ENCODE data around the gene CFAP69. TPM values are rescaled to one million over a fixed set of nuclear protein-coding genes. Genes with fewer than 3 reads are reported as not detected.

Gene CFAP69
- total RNA-seq, 1 donor from 2014 or later, result 0.71 TPM

- peaks cover 2% of the 10 kb centered on the region for H3K27me3 Mint-ChIP-seq (ENCODE audit: unreplicated experiment)
- no peaks in the 10 kb centered on the region for H3K4me1 Mint-ChIP-seq (ENCODE audit: low read depth, unreplicated experiment)
- no peak overlapping the region for H3K27ac Mint-ChIP-seq (ENCODE audit: unreplicated experiment)
- no peak overlapping the region for H3K4me3 Mint-ChIP-seq (ENCODE audit: unreplicated experiment)
- no peaks in the 10 kb centered on the region for H3K9me3 Mint-ChIP-seq (ENCODE audit: unreplicated experiment)
- TF ChIP-seq, protein P1, sequence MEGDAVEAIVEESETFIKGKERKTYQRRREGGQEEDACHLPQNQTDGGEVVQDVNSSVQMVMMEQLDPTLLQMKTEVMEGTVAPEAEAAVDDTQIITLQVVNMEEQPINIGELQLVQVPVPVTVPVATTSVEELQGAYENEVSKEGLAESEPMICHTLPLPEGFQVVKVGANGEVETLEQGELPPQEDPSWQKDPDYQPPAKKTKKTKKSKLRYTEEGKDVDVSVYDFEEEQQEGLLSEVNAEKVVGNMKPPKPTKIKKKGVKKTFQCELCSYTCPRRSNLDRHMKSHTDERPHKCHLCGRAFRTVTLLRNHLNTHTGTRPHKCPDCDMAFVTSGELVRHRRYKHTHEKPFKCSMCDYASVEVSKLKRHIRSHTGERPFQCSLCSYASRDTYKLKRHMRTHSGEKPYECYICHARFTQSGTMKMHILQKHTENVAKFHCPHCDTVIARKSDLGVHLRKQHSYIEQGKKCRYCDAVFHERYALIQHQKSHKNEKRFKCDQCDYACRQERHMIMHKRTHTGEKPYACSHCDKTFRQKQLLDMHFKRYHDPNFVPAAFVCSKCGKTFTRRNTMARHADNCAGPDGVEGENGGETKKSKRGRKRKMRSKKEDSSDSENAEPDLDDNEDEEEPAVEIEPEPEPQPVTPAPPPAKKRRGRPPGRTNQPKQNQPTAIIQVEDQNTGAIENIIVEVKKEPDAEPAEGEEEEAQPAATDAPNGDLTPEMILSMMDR (IDR thresholded peaks at IDR 0.05; ENCODE audit: partially characterized antibody, unreplicated experiment), result no peak
- DNase-seq, result no peak
- H3K36me3 Mint-ChIP-seq (ENCODE audit: unreplicated experiment), result no peaks in the 10 kb centered on the region
These were observed 11.8 kb downstream of the CFAP69 start for GRCh38 chr7:90256778-90257177.

DNA sequence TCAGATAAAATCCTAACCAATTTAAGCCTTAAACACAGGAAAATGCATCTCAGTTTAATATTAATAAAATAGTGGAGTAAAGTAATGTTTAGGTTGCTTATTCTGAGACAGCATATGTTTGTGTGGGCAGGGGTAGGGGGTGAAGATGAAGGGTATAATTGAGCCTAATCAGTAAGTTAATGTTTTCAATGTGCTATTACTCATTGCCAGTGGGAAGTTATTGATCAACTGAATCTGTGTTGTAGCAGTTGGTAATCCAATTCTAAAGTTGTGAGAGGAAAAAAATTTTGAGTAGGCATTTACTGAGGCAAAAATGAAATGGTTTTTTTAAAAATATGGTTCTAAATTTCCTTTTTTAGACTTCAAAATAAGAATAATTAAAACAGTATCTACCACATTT lies 16.5 kb downstream of the CFAP69 start:
- Mint-ChIP-seq H3K9me3 (ENCODE audit: unreplicated experiment) (no peaks in the 10 kb centered on the region), H3K27ac (ENCODE audit: unreplicated experiment) (no peak overlapping the region), H3K4me3 (ENCODE audit: unreplicated experiment) (no peak overlapping the region), H3K27me3 (ENCODE audit: unreplicated experiment) (peaks cover 2% of the 10 kb centered on the region), H3K36me3 (ENCODE audit: unreplicated experiment) (no peaks in the 10 kb centered on the region), H3K4me1 (ENCODE audit: low read depth, unreplicated experiment) (no peaks in the 10 kb centered on the region)
- no peak for DNase-seq
- TF ChIP-seq, protein P1 (IDR thresholded peaks at IDR 0.05; ENCODE audit: partially characterized antibody, unreplicated experiment), result no peak

DNA sequence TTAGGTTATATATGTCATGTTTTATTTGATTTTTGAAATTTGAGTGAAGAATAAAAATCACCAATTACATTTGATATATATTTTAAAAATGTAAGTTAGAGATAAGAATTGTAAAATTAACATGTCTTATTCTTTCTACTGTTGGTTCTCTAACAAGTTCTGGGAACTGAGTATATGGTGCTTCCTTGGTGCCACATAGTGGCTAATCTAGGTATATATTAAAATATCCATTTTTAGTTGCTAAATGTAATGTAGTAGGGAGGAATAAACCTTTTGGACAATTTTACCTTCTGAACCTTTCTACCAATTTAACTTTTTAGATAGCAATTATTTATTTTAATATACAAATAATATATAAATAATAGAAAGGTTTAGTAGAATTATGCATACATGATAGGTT lies 17.5 kb downstream of the CFAP69 start:
- Mint-ChIP-seq H3K4me1 (ENCODE audit: low read depth, unreplicated experiment) (no peaks in the 10 kb centered on the region), H3K9me3 (ENCODE audit: unreplicated experiment) (no peaks in the 10 kb centered on the region), H3K4me3 (ENCODE audit: unreplicated experiment) (no peak overlapping the region), H3K27me3 (ENCODE audit: unreplicated experiment) (peaks cover 2% of the 10 kb centered on the region), H3K27ac (ENCODE audit: unreplicated experiment) (no peak overlapping the region), H3K36me3 (ENCODE audit: unreplicated experiment) (no peaks in the 10 kb centered on the region)
- no peak for DNase-seq
- TF ChIP-seq, protein P1 (IDR thresholded peaks at IDR 0.05; ENCODE audit: partially characterized antibody, unreplicated experiment), result peak; percentile 27

GRCh38 chr7:90266808-90267207 lies 21.8 kb downstream of the CFAP69 start:
- H3K27ac Mint-ChIP-seq (ENCODE audit: unreplicated experiment), result no peak overlapping the region
- H3K9me3 Mint-ChIP-seq (ENCODE audit: unreplicated experiment), result no peaks in the 10 kb centered on the region
- no peak overlapping the region for H3K4me3 Mint-ChIP-seq (ENCODE audit: unreplicated experiment)
- no peaks in the 10 kb centered on the region for H3K27me3 Mint-ChIP-seq (ENCODE audit: unreplicated experiment)
- DNase-seq, result no peak
- TF ChIP-seq, protein P1 (IDR thresholded peaks at IDR 0.05; ENCODE audit: partially characterized antibody, unreplicated experiment), result no peak
- no peaks in the 10 kb centered on the region for H3K36me3 Mint-ChIP-seq (ENCODE audit: unreplicated experiment)
- H3K4me1 Mint-ChIP-seq (ENCODE audit: low read depth, unreplicated experiment), result no peaks in the 10 kb centered on the region

- Mint-ChIP-seq H3K36me3 (ENCODE audit: unreplicated experiment) (no peaks in the 10 kb centered on the region), H3K9me3 (ENCODE audit: unreplicated experiment) (no peaks in the 10 kb centered on the region), H3K27ac (ENCODE audit: unreplicated experiment) (no peak overlapping the region), H3K4me3 (ENCODE audit: unreplicated experiment) (no peak overlapping the region), H3K4me1 (ENCODE audit: low read depth, unreplicated experiment) (no peaks in the 10 kb centered on the region), H3K27me3 (ENCODE audit: unreplicated experiment) (no peaks in the 10 kb centered on the region)
- TF ChIP-seq, protein P1 (IDR thresholded peaks at IDR 0.05; ENCODE audit: partially characterized antibody, unreplicated experiment), result no peak
- no peak for DNase-seq
These were observed 22.4 kb downstream of the CFAP69 start for GRCh38 chr7:90267263-90267858.
